BLaER1 (cell line): ENCODE measurements around the gene DNAH6.

Experiments used
- H3K27ac ChIP-seq: shearing (Covaris generic); formaldehyde crosslinking; 2 replicates; pipeline ENCODE4 v1.8.1; 2022
- H3K27me3 ChIP-seq: shearing (Covaris generic); formaldehyde crosslinking; 2 replicates; pipeline ENCODE4 v1.8.1; 2022
- H3K36me3 ChIP-seq: shearing (Covaris generic); formaldehyde crosslinking; 2 replicates; pipeline ENCODE4 v1.8.1; 2022
- H3K4me1 ChIP-seq: shearing (Covaris generic); formaldehyde crosslinking; 2 replicates; pipeline ENCODE4 v1.8.1; 2022
- H3K4me2 ChIP-seq: shearing (Covaris generic); formaldehyde crosslinking; 2 replicates; pipeline ENCODE4 v1.8.1; 2022
- H3K4me3 ChIP-seq: shearing (Covaris generic); formaldehyde crosslinking; 2 replicates; pipeline ENCODE4 v1.8.1; 2022
- H3K9ac ChIP-seq: shearing (Covaris generic); formaldehyde crosslinking; 2 replicates; pipeline ENCODE4 v1.8.1; 2022
- H3K9me3 ChIP-seq: shearing (Covaris generic); formaldehyde crosslinking; 2 replicates; pipeline ENCODE4 v1.8.1; 2022
- H4K20me1 ChIP-seq: shearing (Covaris generic); formaldehyde crosslinking; 2 replicates; pipeline ENCODE4 v1.8.1; 2022
- Cebpa-rat ChIP-seq: shearing (Covaris generic); IDR thresholded peaks from 2 replicates; pipeline ENCODE4 v1.8.1; 2022

The DNAH6 gene

GRCh38 chr2:84628486-84628885 is 112.2 kb downstream of the DNAH6 start:
- Histone ChIP-seq H3K36me3 (no peaks in the 10 kb centered on the region), H3K4me3 (no peak overlapping the region), H3K9ac (no peak overlapping the region), H3K4me2 (no peak overlapping the region), H3K9me3 (no peaks in the 10 kb centered on the region), H3K27me3 (no peaks in the 10 kb centered on the region), H4K20me1 (no peaks in the 10 kb centered on the region), H3K27ac (no peak overlapping the region), H3K4me1 (no peaks in the 10 kb centered on the region)
- TF ChIP-seq Cebpa-rat, result no peak

DNA sequence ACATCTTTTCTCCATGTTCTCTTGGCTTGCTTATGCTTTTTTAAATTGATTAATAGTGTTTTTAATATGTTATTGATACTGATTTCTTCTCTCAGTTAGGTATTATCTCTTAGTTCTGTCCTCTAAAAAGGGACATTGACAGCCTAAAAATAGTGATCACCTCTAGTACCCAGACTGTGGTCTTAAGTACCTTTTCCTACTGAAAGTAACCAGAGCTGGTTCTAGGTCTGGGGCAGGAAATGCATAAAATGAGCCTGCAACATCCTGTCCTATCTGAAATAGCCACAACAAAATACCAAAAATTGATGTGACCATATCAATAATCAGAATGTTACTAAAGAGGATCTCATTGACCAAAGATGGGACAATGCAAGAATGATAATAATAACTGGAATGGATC is 113.3 kb downstream of the DNAH6 start:
- Histone ChIP-seq H3K4me1 (no peaks in the 10 kb centered on the region), H3K4me2 (no peak overlapping the region), H3K27me3 (no peaks in the 10 kb centered on the region), H3K27ac (no peak overlapping the region), H3K4me3 (no peak overlapping the region), H3K9me3 (no peaks in the 10 kb centered on the region), H3K9ac (no peak overlapping the region), H4K20me1 (no peaks in the 10 kb centered on the region), H3K36me3 (no peaks in the 10 kb centered on the region)
- no peak for TF ChIP-seq Cebpa-rat

DNA sequence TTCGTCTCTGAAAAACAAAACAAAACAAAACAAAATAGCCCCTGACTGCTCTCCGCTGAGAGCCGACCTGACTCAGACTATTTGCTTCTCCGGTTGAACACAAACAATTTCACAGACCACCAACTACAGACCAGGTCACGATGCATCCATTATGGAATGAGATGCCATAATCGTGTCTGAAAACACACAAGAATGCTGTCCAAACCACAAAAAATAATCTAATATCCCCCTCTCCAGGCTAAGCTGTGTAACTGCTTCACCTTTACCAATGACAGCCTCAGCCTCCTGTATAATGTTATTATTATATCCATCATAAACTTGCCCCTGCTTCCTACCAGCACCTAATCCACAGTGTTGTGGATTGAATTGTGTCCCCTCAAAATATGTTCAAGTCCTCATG is 114.7 kb downstream of the DNAH6 start:
- TF ChIP-seq Cebpa-rat, result no peak
- no peaks in the 10 kb centered on the region for H4K20me1 ChIP-seq
- no peak overlapping the region for H3K9ac ChIP-seq
- H3K9me3 ChIP-seq, result no peaks in the 10 kb centered on the region
- no peaks in the 10 kb centered on the region for H3K4me1 ChIP-seq
- H3K4me3 ChIP-seq, result no peak overlapping the region
- no peak overlapping the region for H3K27ac ChIP-seq
- no peak overlapping the region for H3K4me2 ChIP-seq
- no peaks in the 10 kb centered on the region for H3K36me3 ChIP-seq
- H3K27me3 ChIP-seq, result no peaks in the 10 kb centered on the region

DNA sequence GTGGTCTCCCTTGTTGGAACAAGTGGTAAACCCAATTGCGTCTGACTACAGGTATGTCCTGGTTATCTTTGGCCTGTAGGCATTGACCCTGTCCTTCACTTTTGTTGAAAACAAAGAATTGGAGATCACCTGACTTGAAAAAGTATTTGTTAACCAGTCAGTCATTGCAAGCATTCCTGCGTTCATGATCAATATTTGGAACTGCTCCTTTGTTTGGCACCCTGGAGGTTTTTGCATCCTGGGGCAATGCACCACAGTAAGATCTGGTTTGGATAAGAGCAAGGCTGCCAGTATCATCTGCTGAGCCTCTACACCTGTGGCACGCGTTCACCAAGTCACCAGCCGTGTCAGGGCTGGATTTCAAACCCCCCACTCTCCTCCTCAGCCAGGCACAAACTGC is 115.7 kb downstream of the DNAH6 start:
- H3K9me3 ChIP-seq, result no peaks in the 10 kb centered on the region
- no peaks in the 10 kb centered on the region for H4K20me1 ChIP-seq
- no peak overlapping the region for H3K4me3 ChIP-seq
- H3K4me2 ChIP-seq, result no peak overlapping the region
- no peaks in the 10 kb centered on the region for H3K36me3 ChIP-seq
- no peaks in the 10 kb centered on the region for H3K4me1 ChIP-seq
- no peak overlapping the region for H3K27ac ChIP-seq
- TF ChIP-seq Cebpa-rat, result no peak
- no peaks in the 10 kb centered on the region for H3K27me3 ChIP-seq
- H3K9ac ChIP-seq, result no peak overlapping the region

DNA sequence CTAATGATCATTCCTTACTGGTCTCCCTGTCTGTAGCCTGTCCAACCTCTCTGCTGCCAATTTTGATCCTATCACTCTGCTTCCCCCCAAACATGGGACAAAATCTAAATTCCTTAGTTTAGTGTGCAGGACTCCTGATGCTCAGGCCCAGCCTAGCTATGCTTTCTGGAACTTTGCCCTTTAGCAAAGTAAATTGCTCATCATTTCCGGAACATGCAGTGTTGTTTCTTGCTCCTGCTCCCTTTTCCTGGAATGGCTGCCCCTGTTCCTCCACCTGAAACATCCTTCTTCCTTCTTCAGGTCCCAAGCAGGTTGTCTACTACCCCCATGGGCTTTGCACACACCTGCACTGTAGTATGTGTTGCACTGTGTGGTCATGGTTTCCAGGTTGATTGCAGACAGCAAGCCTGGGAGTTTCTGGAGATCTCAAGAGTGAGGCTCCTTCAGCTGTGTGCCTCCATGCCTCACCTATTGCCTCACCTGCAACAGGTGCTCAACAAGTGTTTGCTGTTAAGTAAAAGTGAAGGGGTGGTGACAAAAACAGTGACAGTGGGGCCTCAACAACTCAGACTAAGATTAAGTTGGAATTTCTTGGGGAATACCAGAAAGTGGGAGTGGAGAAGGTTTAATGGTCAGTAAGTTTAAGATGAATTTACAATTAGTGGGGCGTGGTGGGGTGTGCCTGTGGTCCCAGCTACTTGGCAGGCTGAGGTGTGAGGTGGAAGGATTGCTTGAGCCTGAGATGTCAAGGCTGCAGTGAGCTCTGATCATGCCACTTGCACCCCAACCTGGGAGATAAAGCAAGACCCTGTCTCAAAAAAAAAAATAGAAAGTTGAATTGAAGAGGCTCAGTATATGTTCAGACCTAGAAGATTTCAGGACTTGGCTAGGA is 120.0 kb downstream of the DNAH6 start:
- no peaks in the 10 kb centered on the region for H3K4me1 ChIP-seq
- no peaks in the 10 kb centered on the region for H3K27me3 ChIP-seq
- H3K4me3 ChIP-seq, result no peak overlapping the region
- 0 out of 2 replicates have a peak, but pooled peaks cover 4% of the 10 kb centered on the region for H3K9me3 ChIP-seq
- H3K4me2 ChIP-seq, result no peak overlapping the region
- H3K27ac ChIP-seq, result no peak overlapping the region
- H3K36me3 ChIP-seq, result no peaks in the 10 kb centered on the region
- H3K9ac ChIP-seq, result no peak overlapping the region
- H4K20me1 ChIP-seq, result no peaks in the 10 kb centered on the region
- no peak for TF ChIP-seq Cebpa-rat

DNA sequence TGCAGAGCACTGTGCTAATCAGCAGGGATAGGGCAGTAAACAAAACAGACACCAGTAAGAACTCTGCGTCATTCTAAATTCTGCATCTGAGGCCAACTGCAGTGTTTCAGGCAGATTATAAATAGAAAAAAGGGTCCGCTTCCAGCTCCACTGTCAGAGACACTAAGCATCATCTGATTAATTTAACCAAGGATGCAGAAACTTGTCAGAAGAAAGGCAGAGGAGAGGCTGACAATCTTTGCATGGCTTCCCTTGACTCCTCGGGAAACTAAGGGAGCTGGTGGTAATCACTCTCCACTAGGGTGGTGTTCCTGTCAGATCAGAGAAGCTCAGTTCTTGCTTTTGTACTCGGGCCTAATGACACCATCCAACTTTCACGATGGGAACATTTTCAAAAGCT is 123.5 kb downstream of the DNAH6 start:
- Histone ChIP-seq H3K4me2 (no peak overlapping the region), H3K27ac (no peak overlapping the region), H3K9me3 (0 out of 2 replicates have a peak, but pooled peaks cover 4% of the 10 kb centered on the region), H4K20me1 (no peaks in the 10 kb centered on the region), H3K4me3 (no peak overlapping the region), H3K4me1 (no peaks in the 10 kb centered on the region), H3K27me3 (no peaks in the 10 kb centered on the region), H3K36me3 (no peaks in the 10 kb centered on the region), H3K9ac (no peak overlapping the region)
- TF ChIP-seq Cebpa-rat, result no peak

DNA sequence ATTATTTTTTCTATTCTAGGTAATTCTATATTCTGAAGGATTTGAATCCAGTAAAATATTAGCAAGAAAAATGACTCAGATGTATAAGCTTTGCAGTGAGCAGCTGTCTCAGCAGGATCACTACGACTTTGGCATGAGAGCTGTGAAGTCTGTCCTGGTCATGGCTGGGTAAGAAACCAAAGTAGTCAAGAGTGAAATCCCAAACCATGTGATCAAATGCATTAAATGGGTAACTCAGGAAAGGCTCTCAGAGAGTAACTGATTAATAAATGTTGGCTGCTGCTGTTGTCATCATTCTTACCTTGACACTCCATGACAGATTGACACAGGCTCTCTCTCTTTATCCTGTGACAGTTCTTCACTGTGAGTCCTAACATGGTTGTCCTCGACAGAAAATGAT is 124.1 kb downstream of the DNAH6 start:
- no peak overlapping the region for H3K9ac ChIP-seq
- no peak overlapping the region for H3K4me2 ChIP-seq
- H3K27me3 ChIP-seq, result no peaks in the 10 kb centered on the region
- no peak overlapping the region for H3K27ac ChIP-seq
- H4K20me1 ChIP-seq, result no peaks in the 10 kb centered on the region
- H3K4me3 ChIP-seq, result no peak overlapping the region
- H3K4me1 ChIP-seq, result no peaks in the 10 kb centered on the region
- H3K9me3 ChIP-seq, result peaks cover 6% of the 10 kb centered on the region; the same call in 1 of the 2 replicates
- H3K36me3 ChIP-seq, result no peaks in the 10 kb centered on the region
- no peak for TF ChIP-seq Cebpa-rat

DNA sequence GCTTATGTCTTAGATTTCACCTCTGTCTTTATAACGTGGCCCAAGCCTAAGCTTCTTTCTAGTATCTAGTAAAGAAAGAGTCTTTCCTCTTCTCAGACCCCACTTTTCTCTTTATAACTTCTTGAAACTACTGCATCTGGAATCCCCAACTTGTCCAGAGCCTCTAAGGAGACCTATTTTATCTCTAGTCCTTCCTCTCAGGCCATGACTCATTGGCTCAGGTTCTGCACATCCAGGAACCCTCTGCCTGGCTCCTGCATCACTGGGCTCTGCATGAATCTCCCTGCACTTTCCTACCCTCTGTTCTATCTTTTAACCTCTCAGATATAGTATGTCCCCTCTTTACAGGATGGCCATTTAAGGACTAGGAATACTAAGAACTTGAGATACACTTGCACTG is 124.7 kb downstream of the DNAH6 start:
- no peak overlapping the region for H3K4me2 ChIP-seq
- H3K9me3 ChIP-seq, result peaks cover 10% of the 10 kb centered on the region; the same call in 1 of the 2 replicates
- H3K4me3 ChIP-seq, result no peak overlapping the region
- H3K27me3 ChIP-seq, result no peaks in the 10 kb centered on the region
- no peak overlapping the region for H3K27ac ChIP-seq
- no peaks in the 10 kb centered on the region for H3K4me1 ChIP-seq
- no peaks in the 10 kb centered on the region for H3K36me3 ChIP-seq
- no peaks in the 10 kb centered on the region for H4K20me1 ChIP-seq
- H3K9ac ChIP-seq, result no peak overlapping the region
- TF ChIP-seq Cebpa-rat, result no peak

DNA sequence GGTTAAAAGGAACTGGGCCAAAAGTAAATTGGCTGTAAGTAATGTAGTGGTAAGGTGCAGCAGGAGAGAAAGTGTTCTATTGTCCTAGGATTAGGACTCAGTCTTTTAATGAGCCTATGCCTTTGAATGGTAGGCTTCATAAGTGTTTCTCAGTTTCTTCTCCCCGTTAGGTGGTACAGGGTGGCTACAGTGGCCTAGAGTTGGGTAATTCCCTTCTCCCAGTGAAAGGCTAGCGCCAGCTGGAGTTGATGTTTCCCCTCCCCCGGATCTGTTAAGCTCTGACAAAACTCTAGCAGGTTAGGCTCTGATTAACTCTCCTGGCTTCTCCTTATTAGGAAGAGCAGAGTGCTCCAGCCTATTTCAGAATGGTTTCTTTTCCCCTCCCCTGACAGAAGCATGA is 127.7 kb downstream of the DNAH6 start:
- H3K27me3 ChIP-seq, result no peaks in the 10 kb centered on the region
- H3K27ac ChIP-seq, result no peak overlapping the region
- H4K20me1 ChIP-seq, result no peaks in the 10 kb centered on the region
- no peaks in the 10 kb centered on the region for H3K36me3 ChIP-seq
- no peaks in the 10 kb centered on the region for H3K4me1 ChIP-seq
- TF ChIP-seq Cebpa-rat, result no peak
- H3K4me2 ChIP-seq, result no peak overlapping the region
- peaks cover 10% of the 10 kb centered on the region; the same call in 1 of the 2 replicates for H3K9me3 ChIP-seq
- no peak overlapping the region for H3K9ac ChIP-seq
- no peak overlapping the region for H3K4me3 ChIP-seq

- H3K4me2 ChIP-seq, result no peak overlapping the region
- no peak overlapping the region for H3K4me3 ChIP-seq
- H3K27me3 ChIP-seq, result no peaks in the 10 kb centered on the region
- no peak overlapping the region for H3K9ac ChIP-seq
- H3K36me3 ChIP-seq, result no peaks in the 10 kb centered on the region
- no peaks in the 10 kb centered on the region for H3K4me1 ChIP-seq
- no peaks in the 10 kb centered on the region for H4K20me1 ChIP-seq
- H3K9me3 ChIP-seq, result peaks cover 6% of the 10 kb centered on the region; the same call in 1 of the 2 replicates
- no peak for TF ChIP-seq Cebpa-rat
- no peak overlapping the region for H3K27ac ChIP-seq
These were observed 130.2 kb downstream of the DNAH6 start for GRCh38 chr2:84646514-84646913.
